GM10266 (cell line): ENCODE data around the gene IGFBPL1.
"Not testable (repeated sequence)": the region's sequence is repeated elsewhere in the genome, so short reads cannot be mapped to it uniquely, and the experiment has no call there.

Experiments used
- DNase-seq: peaks from one replicate; pipeline ENCODE4 v3.0.0; 2012; ENCODE audit errors: extremely low spot score
- TF ChIP-seq, protein P1 (sequence below): IDR thresholded peaks from 2 replicates; pipeline ENCODE4 v1.5.1; 2012; ENCODE audit warnings: mild to moderate bottlenecking, low read depth; ENCODE audit not compliant: control insufficient read depth, insufficient read depth; ENCODE audit errors: missing control alignments

IGFBPL1 gene

GRCh38 chr9:38384990-38385848, 39.0 kb downstream of the IGFBPL1 start:
- TF ChIP-seq, protein P1, sequence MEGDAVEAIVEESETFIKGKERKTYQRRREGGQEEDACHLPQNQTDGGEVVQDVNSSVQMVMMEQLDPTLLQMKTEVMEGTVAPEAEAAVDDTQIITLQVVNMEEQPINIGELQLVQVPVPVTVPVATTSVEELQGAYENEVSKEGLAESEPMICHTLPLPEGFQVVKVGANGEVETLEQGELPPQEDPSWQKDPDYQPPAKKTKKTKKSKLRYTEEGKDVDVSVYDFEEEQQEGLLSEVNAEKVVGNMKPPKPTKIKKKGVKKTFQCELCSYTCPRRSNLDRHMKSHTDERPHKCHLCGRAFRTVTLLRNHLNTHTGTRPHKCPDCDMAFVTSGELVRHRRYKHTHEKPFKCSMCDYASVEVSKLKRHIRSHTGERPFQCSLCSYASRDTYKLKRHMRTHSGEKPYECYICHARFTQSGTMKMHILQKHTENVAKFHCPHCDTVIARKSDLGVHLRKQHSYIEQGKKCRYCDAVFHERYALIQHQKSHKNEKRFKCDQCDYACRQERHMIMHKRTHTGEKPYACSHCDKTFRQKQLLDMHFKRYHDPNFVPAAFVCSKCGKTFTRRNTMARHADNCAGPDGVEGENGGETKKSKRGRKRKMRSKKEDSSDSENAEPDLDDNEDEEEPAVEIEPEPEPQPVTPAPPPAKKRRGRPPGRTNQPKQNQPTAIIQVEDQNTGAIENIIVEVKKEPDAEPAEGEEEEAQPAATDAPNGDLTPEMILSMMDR = no peak
- DNase-seq = no peak

DNA sequence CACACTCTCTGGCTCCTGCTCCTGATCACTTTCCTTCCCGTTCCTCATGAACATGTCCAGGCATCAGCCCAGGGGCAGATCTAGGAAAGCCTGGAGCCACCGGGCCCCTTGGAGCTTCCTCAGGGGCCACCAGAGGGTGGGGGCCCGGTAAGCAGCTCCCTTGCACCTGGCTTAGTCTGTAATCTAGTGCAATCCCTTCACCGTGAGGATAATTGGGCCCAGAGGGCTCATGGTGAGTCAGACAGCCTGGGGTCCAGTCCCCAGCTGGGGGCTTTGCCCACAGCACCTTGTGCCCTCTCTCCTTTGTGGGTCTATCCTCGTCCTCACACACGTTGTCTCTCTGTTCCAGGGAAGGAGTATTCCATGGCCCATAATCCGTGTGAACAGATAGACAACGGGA, 42.1 kb downstream of the IGFBPL1 start:
- TF ChIP-seq, protein P1 = no peak
- no peak for DNase-seq

- no peak for DNase-seq
- TF ChIP-seq, protein P1 = no peak
Measured at GRCh38 chr9:38380872-38381534, 43.3 kb downstream of the IGFBPL1 start.

DNA sequence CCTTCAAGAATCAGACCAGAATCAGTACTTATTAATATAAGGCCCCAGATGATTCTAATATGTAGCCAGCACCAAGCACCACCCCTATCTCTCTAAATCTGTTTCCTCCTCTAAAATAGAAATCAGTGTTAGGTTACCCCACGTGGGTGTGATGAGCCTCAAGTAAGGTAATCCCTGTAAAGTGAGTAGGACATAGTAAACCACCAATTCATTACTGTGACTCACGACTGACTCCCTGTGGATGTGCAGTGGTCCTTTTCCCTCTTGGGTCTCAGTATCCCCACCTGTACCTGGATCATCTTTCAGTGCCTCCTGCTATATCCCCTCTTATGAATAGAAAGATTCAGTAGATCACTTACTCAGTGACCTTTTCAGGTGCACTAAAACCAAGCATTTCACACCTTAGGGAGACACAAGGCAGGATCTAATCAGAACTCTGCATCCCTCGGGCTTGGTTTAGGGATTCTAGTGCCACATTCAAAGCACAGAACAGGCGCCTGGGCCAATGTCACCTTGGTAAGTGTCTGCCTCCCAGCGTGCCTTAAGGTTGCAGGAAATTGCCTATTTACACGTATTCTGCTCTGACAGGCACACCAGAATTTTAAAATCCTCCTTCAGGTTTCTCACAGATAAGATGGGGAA, 43.9 kb downstream of the IGFBPL1 start:
- TF ChIP-seq, protein P1 = no peak
- no peak for DNase-seq

DNA sequence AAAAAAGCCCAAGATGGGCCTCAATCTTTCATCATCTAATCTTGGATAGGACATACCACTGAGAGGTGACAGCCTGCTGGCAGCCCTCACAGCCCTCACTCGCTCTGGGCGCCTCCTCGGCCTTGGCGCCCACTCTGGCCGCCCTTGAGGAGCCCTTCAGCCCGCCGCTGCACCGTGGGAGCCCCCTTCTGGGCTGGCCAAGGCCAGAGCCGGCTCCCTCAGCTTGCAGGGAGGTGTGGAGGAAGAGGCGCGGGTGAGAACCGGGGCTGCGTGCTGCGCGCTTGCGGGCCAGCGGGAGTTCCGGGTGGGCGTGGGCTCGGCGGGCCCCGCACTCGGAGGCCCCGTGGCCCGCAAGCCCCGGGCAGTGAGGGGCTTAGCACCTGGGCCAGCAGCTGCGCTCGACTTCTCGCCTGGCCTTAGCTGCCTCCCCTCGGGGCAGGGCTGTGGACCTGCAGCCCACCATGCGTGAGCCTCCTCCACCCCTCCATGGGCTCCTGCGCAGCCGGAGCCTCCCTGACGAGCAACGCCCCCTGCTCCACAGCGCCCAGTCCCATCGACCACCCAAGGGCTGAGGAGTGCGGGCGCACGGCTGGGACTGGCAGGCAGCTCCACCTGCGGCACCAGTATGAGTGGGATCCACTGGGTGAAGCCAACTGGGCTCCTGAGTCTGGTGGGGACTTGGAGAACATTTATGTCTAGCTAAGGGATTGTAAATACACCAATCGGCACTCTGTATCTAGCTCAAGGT, 46.7 kb downstream of the IGFBPL1 start:
- DNase-seq = not testable (repeated sequence)

GRCh38 chr9:38376021-38376670, 48.1 kb downstream of the IGFBPL1 start:
- TF ChIP-seq, protein P1 = no peak
- no peak for DNase-seq

DNA sequence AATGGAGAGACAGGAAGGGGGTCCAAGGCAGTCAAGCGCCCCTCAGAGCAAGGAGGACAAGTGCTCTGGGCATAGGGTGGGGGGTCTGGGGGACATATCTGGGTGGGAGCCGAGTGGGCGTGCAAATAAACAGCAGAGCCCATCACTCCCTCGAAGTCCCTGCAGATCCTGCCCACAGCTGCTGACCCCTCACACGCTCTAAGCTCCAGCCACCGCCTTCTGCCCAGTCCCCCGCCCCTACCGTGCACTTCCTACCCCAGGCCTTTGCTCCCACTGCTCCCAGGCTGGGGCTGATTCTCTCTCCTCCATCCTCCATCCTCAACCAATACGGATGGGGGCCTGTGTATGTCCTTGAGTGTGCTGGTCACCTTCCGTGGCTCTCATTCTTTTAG, 48.7 kb downstream of the IGFBPL1 start:
- DNase-seq = no peak
- TF ChIP-seq, protein P1 = no peak
